Endothelial cell of hepatic sinusoid (primary cell): ENCODE measurements around the gene TUBA1A.
"Not testable (repeated sequence)": the region's sequence is repeated elsewhere in the genome, so short reads cannot be mapped to it uniquely, and the experiment has no call there.

Source experiments
- in situ Hi-C: cut with HindIII; loops from 2 replicates; pipeline ENCODE4 v1.10.0; 2017; ENCODE audit warnings: low sequenced_read_pairs

The TUBA1A gene

DNA sequence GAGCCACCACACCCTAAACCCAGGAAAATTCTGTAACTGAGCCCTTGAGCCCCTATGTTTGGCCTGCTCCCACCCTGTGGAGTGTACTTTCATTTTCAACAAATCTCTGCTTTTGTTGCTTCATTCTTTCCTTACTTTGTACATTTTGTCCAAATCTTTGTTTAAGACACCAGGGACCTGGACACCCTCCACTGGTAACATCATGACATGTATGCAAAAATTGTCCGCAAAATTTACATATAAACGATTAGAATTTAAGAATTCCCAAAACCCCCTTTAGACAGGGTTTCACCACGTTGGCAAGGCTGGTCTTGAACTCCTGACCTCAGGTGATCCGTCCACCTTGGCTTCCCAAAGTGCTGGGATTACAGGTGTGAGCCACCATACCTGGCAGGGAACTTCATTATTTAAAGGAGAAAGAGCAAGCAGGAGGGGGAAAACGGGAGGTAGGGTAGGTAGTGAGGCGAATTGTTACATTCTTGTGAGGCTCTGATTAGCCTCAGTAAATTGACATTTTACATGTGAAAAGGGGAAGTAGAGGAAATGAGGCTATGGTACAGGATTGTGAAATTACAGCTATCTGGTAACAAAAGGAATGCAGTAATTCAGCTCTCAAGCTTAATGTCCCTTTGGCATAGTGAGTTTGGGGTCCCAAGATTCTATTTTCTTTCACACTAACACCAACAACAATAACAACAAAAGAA lies 27.6 kb downstream of the TUBA1A start:
- in situ Hi-C loops: no loop called here

DNA sequence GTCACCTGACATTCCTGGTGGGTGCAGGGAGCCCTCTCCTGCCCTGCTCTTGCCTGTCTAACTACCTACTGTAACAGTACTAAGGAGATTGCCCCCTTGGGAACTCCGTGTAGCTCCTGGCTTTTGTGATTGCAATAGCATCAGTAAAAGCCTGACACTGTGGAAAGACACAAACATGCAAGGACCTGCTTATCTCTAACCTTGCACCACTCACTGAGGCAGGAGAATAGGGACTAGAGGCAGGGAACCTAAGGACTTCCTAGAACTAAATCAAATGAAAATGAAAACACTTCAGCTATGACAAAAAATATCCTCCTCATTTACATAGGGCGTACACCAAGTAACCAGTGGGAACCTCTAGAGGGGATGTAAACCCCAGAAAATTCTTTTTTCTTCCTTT lies 28.5 kb downstream of the TUBA1A start:
- in situ Hi-C loops: no loop called here

DNA sequence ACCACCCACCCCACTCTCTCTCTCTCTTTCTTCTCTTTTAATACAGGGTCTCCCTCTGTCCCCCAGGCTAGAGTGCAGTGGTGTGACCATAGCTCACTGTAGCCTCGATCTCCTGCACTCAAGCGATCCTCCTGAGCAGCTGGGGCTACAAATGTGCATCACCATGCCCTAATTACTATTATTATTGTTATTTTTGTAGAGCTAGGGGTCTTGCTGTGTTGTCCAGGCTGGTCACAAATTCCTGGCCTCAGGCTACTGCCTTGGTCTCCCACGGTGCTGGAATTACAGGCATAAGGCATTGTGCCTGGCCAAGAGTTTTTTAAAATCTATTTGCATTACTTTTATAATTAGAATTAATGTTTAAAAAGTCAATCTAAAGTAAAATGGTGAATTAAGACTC lies 34.7 kb downstream of the TUBA1A start:
- in situ Hi-C loops: no loop called here

DNA sequence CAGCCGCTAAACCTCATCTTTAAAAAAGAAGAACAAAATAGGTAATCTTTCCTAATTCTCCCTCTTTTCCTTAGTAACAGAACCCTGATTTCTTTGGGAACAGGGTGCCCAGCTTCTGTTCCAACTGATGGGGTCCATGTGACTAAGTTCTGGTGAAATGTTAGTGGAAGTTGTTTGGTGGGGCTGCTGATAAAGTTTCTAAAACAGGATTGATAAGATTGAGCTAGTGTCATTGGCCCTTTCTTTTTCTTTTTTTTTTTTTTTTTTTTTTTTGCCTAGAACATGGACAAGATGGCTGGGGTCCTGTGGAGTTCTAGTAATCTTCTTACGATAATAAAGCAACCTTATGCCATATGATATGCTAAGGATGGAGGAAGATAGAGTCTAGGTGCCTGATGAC lies 41.5 kb downstream of the TUBA1A start:
- in situ Hi-C loops: no loop called here

DNA sequence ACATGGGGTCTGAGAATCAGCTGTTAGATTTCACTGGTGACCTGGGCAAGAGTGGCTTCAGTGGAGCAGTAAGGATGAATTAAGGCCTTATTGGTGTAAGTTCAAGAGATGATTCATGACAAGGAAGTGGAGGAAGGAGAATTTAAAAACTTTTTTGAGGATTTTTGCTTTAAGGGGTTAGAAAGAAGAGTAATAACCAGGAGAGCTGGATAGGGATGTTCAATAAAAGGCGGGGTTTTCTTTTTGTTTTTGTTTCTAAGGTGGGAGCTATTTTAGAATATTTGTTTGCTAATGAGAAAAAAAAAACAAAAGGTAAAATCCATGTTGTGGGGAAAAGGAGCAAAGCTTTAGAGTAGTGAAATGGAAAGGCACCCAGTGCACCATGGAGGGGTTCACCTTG lies 42.5 kb downstream of the TUBA1A start:
- in situ Hi-C loops: no loop called here

DNA sequence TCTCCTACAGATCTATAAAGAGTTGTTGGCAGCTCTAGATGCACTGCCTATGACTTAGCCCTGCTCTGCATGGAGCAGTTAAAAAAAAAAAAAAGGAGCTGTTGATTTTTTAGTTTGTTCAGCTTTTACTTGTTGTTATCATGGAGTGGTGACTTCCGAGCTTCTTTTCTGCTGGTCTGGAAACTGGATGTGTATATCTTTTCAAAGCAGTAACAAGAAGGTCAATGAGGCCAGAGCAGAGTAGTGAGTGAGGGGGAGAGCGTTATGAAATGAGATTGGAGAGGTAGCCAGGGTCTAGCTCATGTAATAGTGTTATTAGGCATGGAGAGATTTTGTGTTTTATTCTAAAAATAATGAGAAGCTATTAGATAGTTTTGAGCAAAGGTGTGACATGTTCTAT lies 44.5 kb downstream of the TUBA1A start:
- in situ Hi-C loops: no loop called here

DNA sequence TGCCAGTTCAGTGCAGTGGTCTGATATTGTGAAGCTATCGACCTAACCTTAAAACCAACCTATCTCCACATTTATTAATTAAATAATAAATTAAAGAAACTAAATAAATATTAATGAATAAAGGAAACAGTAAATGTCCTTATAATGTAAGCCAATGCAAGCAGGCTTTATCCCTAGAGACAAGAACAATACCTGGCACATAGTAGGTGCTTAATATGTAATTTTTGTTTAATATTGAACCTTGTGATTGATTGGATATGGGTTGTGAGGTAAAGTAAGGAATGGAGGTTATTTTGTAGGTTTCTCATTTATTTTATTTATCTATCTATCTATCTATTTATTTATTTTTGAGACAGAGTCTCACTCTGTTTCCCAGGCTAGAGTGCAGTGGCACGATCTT lies 49.9 kb downstream of the TUBA1A start:
- in situ Hi-C loops: no loop called here

DNA sequence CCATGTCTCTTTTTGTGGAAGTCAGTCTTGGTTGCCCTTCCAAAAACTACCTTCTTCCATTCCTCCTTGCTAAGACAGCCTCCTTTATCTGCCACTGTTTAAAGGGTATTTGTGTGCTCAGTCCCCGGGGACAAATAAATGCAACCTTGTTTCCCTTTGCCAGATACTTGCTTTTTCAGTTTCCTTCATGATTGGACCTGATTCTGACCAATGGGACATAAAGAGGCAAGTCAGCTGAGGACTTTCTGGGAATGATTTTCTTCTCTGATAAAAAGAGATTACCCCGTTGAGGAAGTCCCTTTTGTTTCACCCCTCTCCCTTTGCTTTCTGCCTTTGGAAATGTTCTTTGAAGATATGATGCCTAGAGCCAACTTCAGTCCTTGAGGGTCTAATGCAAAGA lies 50.3 kb downstream of the TUBA1A start:
- in situ Hi-C loops: no loop called here

DNA sequence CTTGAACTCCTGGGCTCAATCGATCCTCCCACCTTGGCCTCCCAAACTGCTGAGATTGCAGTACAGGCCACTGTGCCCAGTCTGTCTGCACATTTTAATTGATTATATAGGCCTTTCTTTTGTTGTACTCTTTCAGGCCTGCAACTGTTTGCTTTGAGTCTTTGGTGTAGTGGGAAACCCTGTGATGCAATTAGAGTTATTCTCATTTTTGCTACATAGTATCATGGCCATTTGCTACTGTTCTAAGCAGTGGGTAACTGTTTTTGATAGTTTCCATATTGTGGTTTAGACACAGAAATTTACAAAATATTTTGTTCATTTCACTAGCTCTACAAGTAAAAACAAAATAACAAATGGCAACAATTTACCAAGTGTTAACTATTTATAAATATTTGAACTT lies 51.4 kb downstream of the TUBA1A start:
- in situ Hi-C loops: no loop called here

DNA sequence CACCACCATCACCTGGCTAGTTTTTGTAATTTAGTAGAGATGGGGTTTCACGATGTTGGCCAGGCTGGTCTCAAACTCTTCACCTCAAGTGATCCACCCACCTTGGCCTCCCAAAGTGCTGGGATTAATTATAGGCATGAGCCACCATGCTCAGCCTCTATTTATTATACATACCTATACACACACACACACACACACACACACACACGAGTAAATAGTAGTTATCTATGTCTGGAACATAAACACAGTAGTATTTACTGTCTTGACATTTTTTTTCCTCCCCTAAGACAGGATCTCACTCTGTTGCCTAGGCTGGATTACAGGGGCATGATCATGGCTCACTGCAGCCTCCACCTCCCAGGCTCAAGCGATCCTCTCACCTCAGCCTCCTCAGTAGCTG lies 51.9 kb downstream of the TUBA1A start:
- in situ Hi-C loops: not testable (repeated sequence)
